Measurements from ENCODE around the gene ROR1. TPM values are rescaled to one million over a fixed set of nuclear protein-coding genes. Genes with fewer than 3 reads are reported as not detected.

Gene ROR1
- total and polyA plus RNA-seq, 2 of the 13 experiments (the other 11 are each of a cell fraction or from before 2014, with no cell fraction given), result 0.58 to 2.3 TPM

DNA sequence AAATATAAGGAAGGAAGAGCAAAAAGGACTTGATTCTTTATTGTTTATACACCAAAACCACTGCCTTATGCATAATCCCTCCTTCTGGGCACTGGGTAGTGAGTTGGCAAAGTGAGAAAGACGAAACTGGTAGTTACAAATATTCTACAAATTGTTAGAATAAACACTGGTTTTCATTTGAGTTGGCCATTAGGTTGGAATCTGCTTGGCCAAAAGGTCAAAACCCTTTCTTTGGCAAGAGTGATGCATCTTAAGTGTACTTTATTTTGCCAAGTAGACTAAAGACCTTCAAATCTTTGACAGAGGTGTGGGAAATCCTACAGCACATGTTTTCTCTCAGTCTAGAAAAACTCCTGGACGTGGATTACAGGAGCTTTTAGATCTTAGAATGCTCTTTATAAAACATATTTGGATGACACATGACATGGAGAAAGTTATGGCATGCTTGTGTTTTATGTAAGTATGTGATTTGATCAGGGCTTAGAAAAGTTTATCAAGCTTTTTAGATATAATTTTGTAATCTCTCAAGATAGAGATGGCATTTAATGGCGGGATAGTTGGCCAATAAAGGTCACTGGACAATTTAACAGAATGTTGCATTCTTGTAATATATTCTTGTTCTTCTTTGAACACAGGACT, 120.9 kb downstream of the ROR1 start (continued):
- TF ChIP-seq NCOA1 (CRISPR knock-in tag; IDR thresholded peaks at IDR 0.05) (no peak), ZNF333 (CRISPR knock-in tag; IDR thresholded peaks at IDR 0.05; ENCODE audit: borderline replicate concordance) (no peak)
- TF ChIP-seq, protein P1, sequence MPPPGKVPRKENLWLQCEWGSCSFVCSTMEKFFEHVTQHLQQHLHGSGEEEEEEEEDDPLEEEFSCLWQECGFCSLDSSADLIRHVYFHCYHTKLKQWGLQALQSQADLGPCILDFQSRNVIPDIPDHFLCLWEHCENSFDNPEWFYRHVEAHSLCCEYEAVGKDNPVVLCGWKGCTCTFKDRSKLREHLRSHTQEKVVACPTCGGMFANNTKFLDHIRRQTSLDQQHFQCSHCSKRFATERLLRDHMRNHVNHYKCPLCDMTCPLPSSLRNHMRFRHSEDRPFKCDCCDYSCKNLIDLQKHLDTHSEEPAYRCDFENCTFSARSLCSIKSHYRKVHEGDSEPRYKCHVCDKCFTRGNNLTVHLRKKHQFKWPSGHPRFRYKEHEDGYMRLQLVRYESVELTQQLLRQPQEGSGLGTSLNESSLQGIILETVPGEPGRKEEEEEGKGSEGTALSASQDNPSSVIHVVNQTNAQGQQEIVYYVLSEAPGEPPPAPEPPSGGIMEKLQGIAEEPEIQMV (CRISPR knock-in tag; IDR thresholded peaks at IDR 0.05; ENCODE audit: low read depth), result no peak

DNA sequence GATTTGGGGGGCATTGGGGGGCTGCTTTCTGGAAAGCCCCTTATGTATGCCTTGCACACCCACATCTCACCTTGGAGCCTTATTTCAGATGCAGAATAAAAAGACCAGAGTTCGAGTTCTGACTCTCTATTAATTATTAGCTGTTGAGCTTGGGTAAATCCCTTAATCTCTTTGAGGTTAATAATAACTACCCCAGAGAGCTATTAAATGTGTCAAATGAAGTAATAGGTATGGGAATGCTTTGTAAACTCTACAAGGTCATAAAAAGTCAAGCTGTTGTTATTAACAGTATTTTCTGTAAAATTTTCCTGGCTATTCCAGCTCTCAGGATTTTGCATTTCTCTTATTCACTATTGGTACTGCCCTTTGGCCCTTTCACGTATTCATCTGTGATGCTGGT, 122.9 kb downstream of the ROR1 start:
- Histone ChIP-seq H3K79me2 (ENCODE audit: insufficient read depth, low read length) (no peaks in the 10 kb centered on the region), H4K20me1 (ENCODE audit: insufficient read depth, low read length) (no peaks in the 10 kb centered on the region), H2AFZ (ENCODE audit: low read length) (no peak overlapping the region), H3K9ac (ENCODE audit: insufficient read depth, low read depth, low read length) (no peak overlapping the region), H3K27me3 (ENCODE audit: control insufficient read depth in 1 of 2, insufficient read depth in 2 of 2, low read length in 2 of 2) (no peaks in the 10 kb centered on the region), H3K9me3 (ENCODE audit: low read length) (no peaks in the 10 kb centered on the region), H3K4me1 (ENCODE audit: insufficient read depth, low read length) (no peaks in the 10 kb centered on the region), H3K27ac (ENCODE audit: extremely low read length, insufficient read depth, low read length) (no peak overlapping the region), H3K36me3 (replicated peaks in 1 of 2; ENCODE audit: control insufficient read depth in 1 of 2, insufficient read depth in 2 of 2, low read length in 2 of 2) (no peaks in the 10 kb centered on the region), H3K4me2 (ENCODE audit: low read depth, low read length) (no peak overlapping the region), H3K4me3 (replicated peaks in 1 of 3; ENCODE audit: insufficient read depth in 1 of 3, low read depth in 2 of 3, low read length in 3 of 3) (no peak overlapping the region)
- ATAC-seq (no peak), DNase-seq (ENCODE audit: low spot score) (no peak), FAIRE-seq (no peak)
- no TSS peak for BruUV-seq (replicated peaks)
- in situ Hi-C loops (cut with HindIII; ENCODE audit: extremely low pct_ligation_motif_present, low pct_unique_long_range_greater_than_20kb), result no loop called here
- WGBS (ENCODE audit: low lambda C conversion rate), result 32% methylated on average over 2 of the region's 2 CpGs
- ChIA-PET POLR2A (no interaction called here), CTCF (ENCODE audit: low intra/inter-chr PET ratio, low total read pairs) (no interaction called here)
- intact Hi-C loops (cut with micrococcal nuclease; ENCODE audit: unreplicated experiment), result no loop called here
- TF ChIP-seq, protein P2, sequence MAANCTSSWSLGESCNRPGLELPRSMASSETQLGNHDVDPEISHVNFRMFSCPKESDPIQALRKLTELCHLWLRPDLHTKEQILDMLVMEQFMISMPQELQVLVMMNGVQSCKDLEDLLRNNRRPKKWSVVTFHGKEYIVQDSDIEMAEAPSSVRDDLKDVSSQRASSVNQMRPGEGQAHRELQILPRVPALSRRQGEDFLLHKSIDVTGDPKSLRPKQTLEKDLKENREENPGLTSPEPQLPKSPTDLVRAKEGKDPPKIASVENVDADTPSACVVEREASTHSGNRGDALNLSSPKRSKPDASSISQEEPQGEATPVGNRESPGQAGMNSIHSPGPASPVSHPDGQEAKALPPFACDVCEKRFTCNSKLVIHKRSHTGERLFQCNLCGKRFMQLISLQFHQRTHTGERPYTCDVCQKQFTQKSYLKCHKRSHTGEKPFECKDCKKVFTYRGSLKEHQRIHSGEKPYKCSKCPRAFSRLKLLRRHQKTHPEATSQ (CRISPR knock-in tag; IDR thresholded peaks at IDR 0.05; ENCODE audit: borderline replicate concordance), result no peak
- TF ChIP-seq ZFP36L2 (CRISPR knock-in tag; IDR thresholded peaks at IDR 0.05), result no peak
- TF ChIP-seq, protein P3, sequence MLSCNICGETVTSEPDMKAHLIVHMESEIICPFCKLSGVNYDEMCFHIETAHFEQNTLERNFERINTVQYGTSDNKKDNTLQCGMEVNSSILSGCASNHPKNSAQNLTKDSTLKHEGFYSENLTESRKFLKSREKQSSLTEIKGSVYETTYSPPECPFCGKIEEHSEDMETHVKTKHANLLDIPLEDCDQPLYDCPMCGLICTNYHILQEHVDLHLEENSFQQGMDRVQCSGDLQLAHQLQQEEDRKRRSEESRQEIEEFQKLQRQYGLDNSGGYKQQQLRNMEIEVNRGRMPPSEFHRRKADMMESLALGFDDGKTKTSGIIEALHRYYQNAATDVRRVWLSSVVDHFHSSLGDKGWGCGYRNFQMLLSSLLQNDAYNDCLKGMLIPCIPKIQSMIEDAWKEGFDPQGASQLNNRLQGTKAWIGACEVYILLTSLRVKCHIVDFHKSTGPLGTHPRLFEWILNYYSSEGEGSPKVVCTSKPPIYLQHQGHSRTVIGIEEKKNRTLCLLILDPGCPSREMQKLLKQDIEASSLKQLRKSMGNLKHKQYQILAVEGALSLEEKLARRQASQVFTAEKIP (CRISPR knock-in tag; IDR thresholded peaks at IDR 0.05; ENCODE audit: borderline replicate concordance), result no peak
- TF ChIP-seq MAFK (conservative IDR thresholded peaks at IDR 0.05 in 1 of 2, IDR thresholded peaks at IDR 0.05 in 1 of 2; ENCODE audit: low read length in 2 of 2), result no peak
- TF ChIP-seq, protein P4, sequence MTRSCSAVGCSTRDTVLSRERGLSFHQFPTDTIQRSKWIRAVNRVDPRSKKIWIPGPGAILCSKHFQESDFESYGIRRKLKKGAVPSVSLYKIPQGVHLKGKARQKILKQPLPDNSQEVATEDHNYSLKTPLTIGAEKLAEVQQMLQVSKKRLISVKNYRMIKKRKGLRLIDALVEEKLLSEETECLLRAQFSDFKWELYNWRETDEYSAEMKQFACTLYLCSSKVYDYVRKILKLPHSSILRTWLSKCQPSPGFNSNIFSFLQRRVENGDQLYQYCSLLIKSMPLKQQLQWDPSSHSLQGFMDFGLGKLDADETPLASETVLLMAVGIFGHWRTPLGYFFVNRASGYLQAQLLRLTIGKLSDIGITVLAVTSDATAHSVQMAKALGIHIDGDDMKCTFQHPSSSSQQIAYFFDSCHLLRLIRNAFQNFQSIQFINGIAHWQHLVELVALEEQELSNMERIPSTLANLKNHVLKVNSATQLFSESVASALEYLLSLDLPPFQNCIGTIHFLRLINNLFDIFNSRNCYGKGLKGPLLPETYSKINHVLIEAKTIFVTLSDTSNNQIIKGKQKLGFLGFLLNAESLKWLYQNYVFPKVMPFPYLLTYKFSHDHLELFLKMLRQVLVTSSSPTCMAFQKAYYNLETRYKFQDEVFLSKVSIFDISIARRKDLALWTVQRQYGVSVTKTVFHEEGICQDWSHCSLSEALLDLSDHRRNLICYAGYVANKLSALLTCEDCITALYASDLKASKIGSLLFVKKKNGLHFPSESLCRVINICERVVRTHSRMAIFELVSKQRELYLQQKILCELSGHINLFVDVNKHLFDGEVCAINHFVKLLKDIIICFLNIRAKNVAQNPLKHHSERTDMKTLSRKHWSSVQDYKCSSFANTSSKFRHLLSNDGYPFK (CRISPR knock-in tag; IDR thresholded peaks at IDR 0.05; ENCODE audit: borderline replicate concordance), result no peak
- no peak for TF ChIP-seq RORA (CRISPR knock-in tag; IDR thresholded peaks at IDR 0.05)
- no peak for TF ChIP-seq ZNF572 (CRISPR knock-in tag; IDR thresholded peaks at IDR 0.05)
- no peak for TF ChIP-seq DNMT3B (CRISPR knock-in tag; conservative IDR thresholded peaks at IDR 0.05)
- TF ChIP-seq TEAD3 (CRISPR knock-in tag; optimal IDR thresholded peaks at IDR 0.05; ENCODE audit: borderline replicate concordance), result no peak
- TF ChIP-seq, protein P1 (CRISPR knock-in tag; IDR thresholded peaks at IDR 0.05; ENCODE audit: low read depth), result no peak

Data from HepG2 (cell line).